ENCODE data around the gene EEF1AKMT2. TPM values are rescaled to one million over a fixed set of nuclear protein-coding genes. Genes with fewer than 3 reads are reported as not detected.

Gene EEF1AKMT2
- total and polyA plus RNA-seq, 4 donors, result 9.6 to 21.2 (median 12.9) TPM

DNA sequence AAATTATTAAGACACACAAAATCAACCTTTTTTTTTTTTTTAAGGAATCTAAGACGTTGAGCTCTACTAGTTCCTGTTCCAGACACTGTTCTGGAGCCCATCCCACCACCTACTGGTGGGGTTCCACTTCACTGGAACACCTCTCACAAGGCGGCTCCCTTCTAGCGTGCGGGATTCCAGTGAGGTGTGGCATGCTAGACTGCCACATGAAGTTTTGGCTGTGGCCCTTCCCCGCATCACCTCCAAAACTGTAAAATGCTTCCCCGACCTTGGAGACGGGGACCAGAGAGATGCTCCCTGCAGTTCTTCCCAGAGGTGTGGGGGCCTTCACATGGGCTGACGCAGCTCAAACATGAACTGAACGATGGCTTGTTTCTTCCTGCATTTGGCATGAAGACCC is 60.1 kb downstream of the EEF1AKMT2 start:
- no peak overlapping the region for H3K27ac ChIP-seq (ENCODE audit: low read depth in 1 of 2, low read length in 2 of 2)
- no peaks in the 10 kb centered on the region for H3K36me3 ChIP-seq (ENCODE audit: control insufficient read depth in 1 of 2, insufficient read depth in 2 of 2, low read length in 1 of 2)
- intact Hi-C loops (cut with DNase I), result no loop called here
- 87 to 89% methylated on average over 9 of the region's 9 CpGs for WGBS, 2 donors
- no peaks in the 10 kb centered on the region for H3K27me3 ChIP-seq (ENCODE audit: control insufficient read depth in 1 of 2, insufficient read depth in 2 of 2, low read length in 1 of 2)
- ATAC-seq (ENCODE audit: low FRiP score), result no peak
- H3K4me3 ChIP-seq (ENCODE audit: low read length in 2 of 2), result no peak overlapping the region
- H3K9me3 ChIP-seq (ENCODE audit: control insufficient read depth, low read length), result no peaks in the 10 kb centered on the region
- no peaks in the 10 kb centered on the region for H3K4me1 ChIP-seq (ENCODE audit: control insufficient read depth in 1 of 2, insufficient read depth in 2 of 2, low read length in 2 of 2)
- peak in 1 of 2 donors; percentile 38 for DNase-seq

DNA sequence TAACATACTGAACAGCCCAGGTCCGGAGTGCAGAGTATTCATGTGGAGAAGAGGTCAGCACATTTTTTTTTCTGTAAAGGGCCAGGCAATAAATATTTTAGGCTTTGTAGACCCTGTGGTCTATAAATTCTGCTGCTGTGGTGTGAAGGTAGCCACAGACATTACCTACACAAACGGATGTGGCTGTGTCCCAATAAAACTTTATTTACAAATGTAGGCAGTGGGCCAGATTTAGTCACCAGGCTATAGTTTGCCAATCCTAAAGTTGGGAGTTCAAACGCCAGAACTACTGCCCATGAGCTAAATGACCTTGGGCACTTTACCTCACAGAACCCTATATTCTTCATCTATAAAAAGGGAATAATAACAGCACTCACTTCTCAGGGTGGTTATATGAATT is 60.9 kb downstream of the EEF1AKMT2 start:
- Histone ChIP-seq H3K27me3 (ENCODE audit: control insufficient read depth in 1 of 2, insufficient read depth in 2 of 2, low read length in 1 of 2) (no peaks in the 10 kb centered on the region), H3K36me3 (ENCODE audit: control insufficient read depth in 1 of 2, insufficient read depth in 2 of 2, low read length in 1 of 2) (no peaks in the 10 kb centered on the region), H3K4me1 (ENCODE audit: control insufficient read depth in 1 of 2, insufficient read depth in 2 of 2, low read length in 2 of 2) (no peaks in the 10 kb centered on the region), H3K27ac (ENCODE audit: low read depth in 1 of 2, low read length in 2 of 2) (no peak overlapping the region), H3K9me3 (ENCODE audit: control insufficient read depth, low read length) (no peaks in the 10 kb centered on the region), H3K4me3 (ENCODE audit: low read length in 2 of 2) (no peak overlapping the region)
- intact Hi-C loops (cut with DNase I), result no loop called here
- WGBS, 2 donors, result 62 to 83% methylated on average over 3 of the region's 3 CpGs
- ATAC-seq (ENCODE audit: low FRiP score), result no peak
- no peak for DNase-seq

- ATAC-seq (ENCODE audit: low FRiP score) (no peak), DNase-seq (peak in 1 of 2 donors; percentile 49)
- no peak overlapping the region for H3K4me3 ChIP-seq (ENCODE audit: low read length in 2 of 2)
- no peaks in the 10 kb centered on the region for H3K36me3 ChIP-seq (ENCODE audit: control insufficient read depth in 1 of 2, insufficient read depth in 2 of 2, low read length in 1 of 2)
- H3K27me3 ChIP-seq (ENCODE audit: control insufficient read depth in 1 of 2, insufficient read depth in 2 of 2, low read length in 1 of 2), result no peaks in the 10 kb centered on the region
- H3K27ac ChIP-seq (ENCODE audit: low read depth in 1 of 2, low read length in 2 of 2), result no peak overlapping the region
- intact Hi-C loops (cut with DNase I), result no loop called here
- no peaks in the 10 kb centered on the region for H3K4me1 ChIP-seq (ENCODE audit: control insufficient read depth in 1 of 2, insufficient read depth in 2 of 2, low read length in 2 of 2)
- no peaks in the 10 kb centered on the region for H3K9me3 ChIP-seq (ENCODE audit: control insufficient read depth, low read length)
- WGBS, 2 donors, result 72 to 80% methylated on average over 8 of the region's 8 CpGs
These were observed 62.6 kb downstream of the EEF1AKMT2 start for GRCh38 chr10:124728830-124729661.

DNA sequence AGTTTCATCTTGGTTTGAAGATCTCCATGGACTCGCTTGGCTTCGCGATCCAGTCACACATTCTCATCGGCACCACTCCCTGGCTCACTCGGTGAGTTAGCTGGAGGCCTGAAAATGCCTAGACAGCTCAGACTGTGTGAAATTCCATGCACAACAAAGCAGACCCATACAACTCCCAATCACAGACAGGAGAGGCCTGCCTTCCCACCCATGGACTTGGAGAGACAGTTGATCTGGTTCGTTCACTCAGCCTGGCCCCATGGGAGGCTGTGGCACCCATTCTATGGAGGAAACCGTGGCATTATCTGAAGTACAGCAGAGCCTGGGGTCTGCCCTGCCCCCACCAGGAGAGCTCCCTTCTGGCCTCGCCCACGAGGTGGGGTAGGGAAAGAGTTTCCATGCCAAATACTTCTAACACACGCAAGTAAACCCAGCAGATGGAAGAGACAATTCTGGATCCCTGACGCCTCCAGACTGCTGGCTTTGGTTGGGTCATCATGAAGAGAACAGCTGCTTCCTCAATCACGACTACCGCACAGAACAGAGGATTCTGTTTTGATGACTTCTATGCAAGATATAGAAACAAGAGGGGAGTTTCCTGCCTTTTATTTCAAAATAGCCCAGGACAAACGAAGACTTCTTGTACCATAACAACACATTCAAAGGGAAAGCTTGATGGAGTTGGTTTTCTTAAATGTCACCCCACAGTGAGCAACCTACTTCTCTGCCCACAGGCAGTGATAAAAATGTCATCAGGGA is 63.4 kb downstream of the EEF1AKMT2 start:
- intact Hi-C loops (cut with DNase I), result no loop called here
- H3K4me1 ChIP-seq (ENCODE audit: control insufficient read depth in 1 of 2, insufficient read depth in 2 of 2, low read length in 2 of 2), result no peaks in the 10 kb centered on the region
- WGBS, 2 donors, result 72 to 82% methylated on average over 14 of the region's 14 CpGs
- H3K9me3 ChIP-seq (ENCODE audit: control insufficient read depth, low read length), result no peaks in the 10 kb centered on the region
- no peak overlapping the region for H3K4me3 ChIP-seq (ENCODE audit: low read length in 2 of 2)
- no peak for ATAC-seq (ENCODE audit: low FRiP score)
- H3K36me3 ChIP-seq (ENCODE audit: control insufficient read depth in 1 of 2, insufficient read depth in 2 of 2, low read length in 1 of 2), result no peaks in the 10 kb centered on the region
- DNase-seq, result peak in 1 of 2 donors; percentile 74
- H3K27me3 ChIP-seq (ENCODE audit: control insufficient read depth in 1 of 2, insufficient read depth in 2 of 2, low read length in 1 of 2), result no peaks in the 10 kb centered on the region
- H3K27ac ChIP-seq (ENCODE audit: low read depth in 1 of 2, low read length in 2 of 2), result no peak overlapping the region

GRCh38 chr10:124727361-124727960 is 64.2 kb downstream of the EEF1AKMT2 start:
- Histone ChIP-seq H3K9me3 (ENCODE audit: control insufficient read depth, low read length) (no peaks in the 10 kb centered on the region), H3K4me3 (ENCODE audit: low read length in 2 of 2) (no peak overlapping the region), H3K27ac (ENCODE audit: low read depth in 1 of 2, low read length in 2 of 2) (no peak overlapping the region), H3K27me3 (ENCODE audit: control insufficient read depth in 1 of 2, insufficient read depth in 2 of 2, low read length in 1 of 2) (no peaks in the 10 kb centered on the region), H3K4me1 (ENCODE audit: control insufficient read depth in 1 of 2, insufficient read depth in 2 of 2, low read length in 2 of 2) (no peaks in the 10 kb centered on the region), H3K36me3 (ENCODE audit: control insufficient read depth in 1 of 2, insufficient read depth in 2 of 2, low read length in 1 of 2) (no peaks in the 10 kb centered on the region)
- intact Hi-C loops (cut with DNase I), result no loop called here
- DNase-seq (no peak), ATAC-seq (ENCODE audit: low FRiP score) (no peak)
- WGBS, 2 donors, result 54 to 68% methylated on average over 6 of the region's 6 CpGs

GRCh38 chr10:124725791-124726190 is 65.9 kb downstream of the EEF1AKMT2 start:
- Histone ChIP-seq H3K27ac (ENCODE audit: low read depth in 1 of 2, low read length in 2 of 2) (no peak overlapping the region), H3K36me3 (ENCODE audit: control insufficient read depth in 1 of 2, insufficient read depth in 2 of 2, low read length in 1 of 2) (no peaks in the 10 kb centered on the region), H3K4me3 (ENCODE audit: low read length in 2 of 2) (no peak overlapping the region), H3K4me1 (ENCODE audit: control insufficient read depth in 1 of 2, insufficient read depth in 2 of 2, low read length in 2 of 2) (no peaks in the 10 kb centered on the region), H3K9me3 (ENCODE audit: control insufficient read depth, low read length) (no peaks in the 10 kb centered on the region), H3K27me3 (ENCODE audit: control insufficient read depth in 1 of 2, insufficient read depth in 2 of 2, low read length in 1 of 2) (no peaks in the 10 kb centered on the region)
- WGBS, 2 donors, result 89 to 96% methylated on average over 7 of the region's 7 CpGs
- intact Hi-C loops (cut with DNase I), result no loop called here
- DNase-seq (peak in 1 of 2 donors; percentile 13), ATAC-seq (ENCODE audit: low FRiP score) (no peak)

DNA sequence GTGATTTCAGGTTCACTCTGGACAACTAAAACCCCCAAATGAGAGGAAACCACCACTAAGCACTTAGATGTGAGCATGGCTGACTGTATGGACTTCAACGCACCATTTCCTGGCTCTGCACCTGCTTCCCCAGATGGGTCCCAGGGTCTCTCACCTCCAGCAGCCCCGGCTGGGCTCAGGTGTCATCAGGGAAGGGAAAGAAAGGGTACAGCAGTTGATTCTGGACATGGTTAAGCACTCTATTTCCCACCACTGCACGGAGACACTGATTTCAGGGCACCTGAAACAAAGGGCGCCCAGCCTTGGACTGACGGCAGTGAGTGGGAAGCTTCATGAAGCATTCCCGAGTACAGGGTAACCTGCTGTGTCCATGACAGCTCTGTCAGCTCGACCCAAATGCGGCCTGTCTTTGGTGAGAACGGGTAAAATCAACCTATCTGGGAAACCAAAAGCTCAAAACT is 66.5 kb downstream of the EEF1AKMT2 start:
- Histone ChIP-seq H3K27me3 (ENCODE audit: control insufficient read depth in 1 of 2, insufficient read depth in 2 of 2, low read length in 1 of 2) (no peaks in the 10 kb centered on the region), H3K27ac (ENCODE audit: low read depth in 1 of 2, low read length in 2 of 2) (no peak overlapping the region), H3K4me3 (ENCODE audit: low read length in 2 of 2) (no peak overlapping the region), H3K4me1 (ENCODE audit: control insufficient read depth in 1 of 2, insufficient read depth in 2 of 2, low read length in 2 of 2) (no peaks in the 10 kb centered on the region), H3K9me3 (ENCODE audit: control insufficient read depth, low read length) (no peaks in the 10 kb centered on the region), H3K36me3 (ENCODE audit: control insufficient read depth in 1 of 2, insufficient read depth in 2 of 2, low read length in 1 of 2) (no peaks in the 10 kb centered on the region)
- WGBS, 2 donors, result 96 to 99% methylated on average over 9 of the region's 9 CpGs
- DNase-seq (peak in 1 of 2 donors; percentile 34), ATAC-seq (ENCODE audit: low FRiP score) (no peak)
- intact Hi-C loops (cut with DNase I), result no loop called here

DNA sequence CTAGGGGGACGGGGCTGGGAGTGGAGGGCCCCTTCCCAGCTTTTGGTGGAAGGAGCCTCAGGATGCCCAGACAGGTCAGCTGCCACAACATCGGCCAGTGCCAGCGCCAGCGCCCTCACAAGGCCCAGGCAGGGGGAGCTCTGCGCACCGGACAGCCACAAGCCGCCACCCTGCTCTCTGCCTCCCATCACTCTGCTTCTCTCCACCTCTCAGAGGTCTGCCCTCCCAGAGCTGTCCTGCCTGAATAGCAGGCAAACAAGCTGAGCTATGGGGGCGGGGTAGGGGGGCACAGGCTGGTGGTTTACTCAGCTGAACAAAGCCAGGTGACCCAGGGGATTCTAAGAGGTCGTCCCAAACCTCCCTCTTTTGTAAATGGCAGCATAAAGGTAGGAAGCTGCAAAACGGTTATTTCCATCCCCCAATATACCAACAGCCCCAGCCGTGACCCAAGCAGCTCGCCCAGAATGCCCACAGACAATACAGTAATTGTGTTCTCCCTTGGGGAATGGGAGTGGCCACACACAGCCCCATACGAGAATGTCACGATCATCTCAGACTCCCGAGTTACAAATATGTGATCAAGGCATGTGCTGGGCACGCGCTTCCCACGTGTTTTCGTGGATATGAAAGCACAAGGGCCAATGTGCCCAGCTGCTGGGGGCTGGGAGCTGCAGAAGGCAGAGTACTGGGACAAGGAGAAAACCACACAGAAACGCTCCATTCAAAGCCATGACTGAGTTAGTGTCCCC is 67.2 kb downstream of the EEF1AKMT2 start:
- H3K27ac ChIP-seq (ENCODE audit: low read depth in 1 of 2, low read length in 2 of 2), result peak overlapping the region; percentile 16 to 85
- WGBS, 2 donors, result 69 to 80% methylated on average over 20 of the region's 20 CpGs
- intact Hi-C loops (cut with DNase I), result no loop called here
- H3K36me3 ChIP-seq (ENCODE audit: control insufficient read depth in 1 of 2, insufficient read depth in 2 of 2, low read length in 1 of 2), result no peaks in the 10 kb centered on the region
- ATAC-seq (ENCODE audit: low FRiP score) (no peak), DNase-seq (peak in 1 of 2 donors; percentile 68)
- no peak overlapping the region for H3K4me3 ChIP-seq (ENCODE audit: low read length in 2 of 2)
- H3K9me3 ChIP-seq (ENCODE audit: control insufficient read depth, low read length), result no peaks in the 10 kb centered on the region
- H3K27me3 ChIP-seq (ENCODE audit: control insufficient read depth in 1 of 2, insufficient read depth in 2 of 2, low read length in 1 of 2), result no peaks in the 10 kb centered on the region
- H3K4me1 ChIP-seq (ENCODE audit: control insufficient read depth in 1 of 2, insufficient read depth in 2 of 2, low read length in 2 of 2), result no peaks in the 10 kb centered on the region

Measured in aorta (tissue), 5 donors.